ENCODE data around the gene ZNF362. TPM values are rescaled to one million over a fixed set of nuclear protein-coding genes. Genes with fewer than 3 reads are reported as not detected.

Gene ZNF362
- total and polyA plus RNA-seq, 2 experiments from 2014 or later, result 11.0 to 12.9 TPM

DNA sequence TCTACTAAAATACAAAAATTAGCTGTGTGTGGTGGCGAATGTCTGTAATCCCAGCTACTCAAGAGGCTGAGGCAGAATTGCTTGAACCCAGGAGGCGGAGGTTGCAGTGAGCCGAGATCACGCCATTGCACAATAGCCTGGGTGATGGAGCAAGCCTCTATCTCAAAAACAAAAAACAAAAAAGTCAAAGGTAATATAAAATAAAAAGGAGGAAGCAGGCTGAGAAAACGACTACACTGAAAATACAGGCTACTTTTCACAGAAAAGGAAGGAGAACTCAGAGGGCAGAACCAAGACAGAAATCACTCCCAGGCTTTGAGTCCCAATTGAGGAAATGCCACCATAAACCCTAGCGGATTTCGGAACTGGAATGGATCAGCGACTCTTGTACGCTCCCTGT lies 70.5 kb downstream of the ZNF362 start:
- no peaks in the 10 kb centered on the region for H3K27me3 ChIP-seq (ENCODE audit: insufficient read depth)
- no peak overlapping the region for H2AFZ ChIP-seq
- H3K4me1 Mint-ChIP-seq, result peaks cover 5% of the 10 kb centered on the region; the same call in 1 of the 3 replicates
- H3K9me3 Mint-ChIP-seq, result no peaks in the 10 kb centered on the region
- H3K4me1 ChIP-seq (ENCODE audit: insufficient read depth), result no peaks in the 10 kb centered on the region
- no peaks in the 10 kb centered on the region for H3K79me2 ChIP-seq (replicated peaks; ENCODE audit: insufficient read depth)
- no peak overlapping the region for H3K4me3 Mint-ChIP-seq
- no peak overlapping the region for H3K4me2 ChIP-seq
- no peak for DNase-seq (ENCODE audit: low spot score)
- no peaks in the 10 kb centered on the region for H3K36me3 ChIP-seq (ENCODE audit: insufficient read depth)
- H3F3A ChIP-seq (replicated peaks; ENCODE audit: low read depth), result no peaks in the 10 kb centered on the region
- ATAC-seq, result no peak
- peaks cover 11% of the 10 kb centered on the region for H3K27me3 Mint-ChIP-seq (ENCODE audit: insufficient read depth, low read depth, poor library complexity)
- H4K20me1 ChIP-seq (replicated peaks; ENCODE audit: insufficient read depth), result no peaks in the 10 kb centered on the region; the same call in 1 of the 2 replicates
- peaks cover 10% of the 10 kb centered on the region; the same call in 2 of the 3 replicates for H3K36me3 Mint-ChIP-seq (ENCODE audit: low read depth)
- H3K27ac Mint-ChIP-seq, result no peak overlapping the region
- no peak overlapping the region for H3K4me3 ChIP-seq
- H3K27ac ChIP-seq (ENCODE audit: low read depth), result no peak overlapping the region
- H3K9me2 ChIP-seq (ENCODE audit: insufficient read depth), result no peaks in the 10 kb centered on the region
- TF ChIP-seq, protein P1, sequence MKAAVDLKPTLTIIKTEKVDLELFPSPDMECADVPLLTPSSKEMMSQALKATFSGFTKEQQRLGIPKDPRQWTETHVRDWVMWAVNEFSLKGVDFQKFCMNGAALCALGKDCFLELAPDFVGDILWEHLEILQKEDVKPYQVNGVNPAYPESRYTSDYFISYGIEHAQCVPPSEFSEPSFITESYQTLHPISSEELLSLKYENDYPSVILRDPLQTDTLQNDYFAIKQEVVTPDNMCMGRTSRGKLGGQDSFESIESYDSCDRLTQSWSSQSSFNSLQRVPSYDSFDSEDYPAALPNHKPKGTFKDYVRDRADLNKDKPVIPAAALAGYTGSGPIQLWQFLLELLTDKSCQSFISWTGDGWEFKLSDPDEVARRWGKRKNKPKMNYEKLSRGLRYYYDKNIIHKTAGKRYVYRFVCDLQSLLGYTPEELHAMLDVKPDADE (IDR thresholded peaks at IDR 0.05), result no peak
- TF ChIP-seq, protein P2, sequence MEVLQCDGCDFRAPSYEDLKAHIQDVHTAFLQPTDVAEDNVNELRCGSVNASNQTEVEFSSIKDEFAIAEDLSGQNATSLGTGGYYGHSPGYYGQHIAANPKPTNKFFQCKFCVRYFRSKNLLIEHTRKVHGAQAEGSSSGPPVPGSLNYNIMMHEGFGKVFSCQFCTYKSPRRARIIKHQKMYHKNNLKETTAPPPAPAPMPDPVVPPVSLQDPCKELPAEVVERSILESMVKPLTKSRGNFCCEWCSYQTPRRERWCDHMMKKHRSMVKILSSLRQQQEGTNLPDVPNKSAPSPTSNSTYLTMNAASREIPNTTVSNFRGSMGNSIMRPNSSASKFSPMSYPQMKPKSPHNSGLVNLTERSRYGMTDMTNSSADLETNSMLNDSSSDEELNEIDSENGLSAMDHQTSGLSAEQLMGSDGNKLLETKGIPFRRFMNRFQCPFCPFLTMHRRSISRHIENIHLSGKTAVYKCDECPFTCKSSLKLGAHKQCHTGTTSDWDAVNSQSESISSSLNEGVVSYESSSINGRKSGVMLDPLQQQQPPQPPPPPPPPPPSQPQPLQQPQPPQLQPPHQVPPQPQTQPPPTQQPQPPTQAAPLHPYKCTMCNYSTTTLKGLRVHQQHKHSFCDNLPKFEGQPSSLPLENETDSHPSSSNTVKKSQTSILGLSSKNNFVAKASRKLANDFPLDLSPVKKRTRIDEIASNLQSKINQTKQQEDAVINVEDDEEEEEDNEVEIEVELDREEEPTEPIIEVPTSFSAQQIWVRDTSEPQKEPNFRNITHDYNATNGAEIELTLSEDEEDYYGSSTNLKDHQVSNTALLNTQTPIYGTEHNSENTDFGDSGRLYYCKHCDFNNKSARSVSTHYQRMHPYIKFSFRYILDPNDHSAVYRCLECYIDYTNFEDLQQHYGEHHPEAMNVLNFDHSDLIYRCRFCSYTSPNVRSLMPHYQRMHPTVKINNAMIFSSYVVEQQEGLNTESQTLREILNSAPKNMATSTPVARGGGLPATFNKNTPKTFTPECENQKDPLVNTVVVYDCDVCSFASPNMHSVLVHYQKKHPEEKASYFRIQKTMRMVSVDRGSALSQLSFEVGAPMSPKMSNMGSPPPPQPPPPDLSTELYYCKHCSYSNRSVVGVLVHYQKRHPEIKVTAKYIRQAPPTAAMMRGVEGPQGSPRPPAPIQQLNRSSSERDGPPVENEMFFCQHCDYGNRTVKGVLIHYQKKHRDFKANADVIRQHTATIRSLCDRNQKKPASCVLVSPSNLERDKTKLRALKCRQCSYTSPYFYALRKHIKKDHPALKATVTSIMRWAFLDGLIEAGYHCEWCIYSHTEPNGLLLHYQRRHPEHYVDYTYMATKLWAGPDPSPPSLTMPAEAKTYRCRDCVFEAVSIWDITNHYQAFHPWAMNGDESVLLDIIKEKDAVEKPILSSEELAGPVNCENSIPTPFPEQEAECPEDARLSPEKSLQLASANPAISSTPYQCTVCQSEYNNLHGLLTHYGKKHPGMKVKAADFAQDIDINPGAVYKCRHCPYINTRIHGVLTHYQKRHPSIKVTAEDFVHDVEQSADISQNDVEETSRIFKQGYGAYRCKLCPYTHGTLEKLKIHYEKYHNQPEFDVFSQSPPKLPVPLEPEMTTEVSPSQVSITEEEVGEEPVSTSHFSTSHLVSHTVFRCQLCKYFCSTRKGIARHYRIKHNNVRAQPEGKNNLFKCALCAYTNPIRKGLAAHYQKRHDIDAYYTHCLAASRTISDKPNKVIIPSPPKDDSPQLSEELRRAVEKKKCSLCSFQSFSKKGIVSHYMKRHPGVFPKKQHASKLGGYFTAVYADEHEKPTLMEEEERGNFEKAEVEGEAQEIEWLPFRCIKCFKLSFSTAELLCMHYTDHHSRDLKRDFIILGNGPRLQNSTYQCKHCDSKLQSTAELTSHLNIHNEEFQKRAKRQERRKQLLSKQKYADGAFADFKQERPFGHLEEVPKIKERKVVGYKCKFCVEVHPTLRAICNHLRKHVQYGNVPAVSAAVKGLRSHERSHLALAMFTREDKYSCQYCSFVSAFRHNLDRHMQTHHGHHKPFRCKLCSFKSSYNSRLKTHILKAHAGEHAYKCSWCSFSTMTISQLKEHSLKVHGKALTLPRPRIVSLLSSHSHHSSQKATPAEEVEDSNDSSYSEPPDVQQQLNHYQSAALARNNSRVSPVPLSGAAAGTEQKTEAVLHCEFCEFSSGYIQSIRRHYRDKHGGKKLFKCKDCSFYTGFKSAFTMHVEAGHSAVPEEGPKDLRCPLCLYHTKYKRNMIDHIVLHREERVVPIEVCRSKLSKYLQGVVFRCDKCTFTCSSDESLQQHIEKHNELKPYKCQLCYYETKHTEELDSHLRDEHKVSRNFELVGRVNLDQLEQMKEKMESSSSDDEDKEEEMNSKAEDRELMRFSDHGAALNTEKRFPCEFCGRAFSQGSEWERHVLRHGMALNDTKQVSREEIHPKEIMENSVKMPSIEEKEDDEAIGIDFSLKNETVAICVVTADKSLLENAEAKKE (CRISPR knock-in tag; IDR thresholded peaks at IDR 0.05), result no peak
- no peak for TF ChIP-seq EZH2 (IDR thresholded peaks at IDR 0.05; ENCODE audit: low read depth, unreplicated experiment)
- no peak for TF ChIP-seq JUNB (IDR thresholded peaks at IDR 0.05; ENCODE audit: unreplicated experiment)
- TF ChIP-seq, protein P3, sequence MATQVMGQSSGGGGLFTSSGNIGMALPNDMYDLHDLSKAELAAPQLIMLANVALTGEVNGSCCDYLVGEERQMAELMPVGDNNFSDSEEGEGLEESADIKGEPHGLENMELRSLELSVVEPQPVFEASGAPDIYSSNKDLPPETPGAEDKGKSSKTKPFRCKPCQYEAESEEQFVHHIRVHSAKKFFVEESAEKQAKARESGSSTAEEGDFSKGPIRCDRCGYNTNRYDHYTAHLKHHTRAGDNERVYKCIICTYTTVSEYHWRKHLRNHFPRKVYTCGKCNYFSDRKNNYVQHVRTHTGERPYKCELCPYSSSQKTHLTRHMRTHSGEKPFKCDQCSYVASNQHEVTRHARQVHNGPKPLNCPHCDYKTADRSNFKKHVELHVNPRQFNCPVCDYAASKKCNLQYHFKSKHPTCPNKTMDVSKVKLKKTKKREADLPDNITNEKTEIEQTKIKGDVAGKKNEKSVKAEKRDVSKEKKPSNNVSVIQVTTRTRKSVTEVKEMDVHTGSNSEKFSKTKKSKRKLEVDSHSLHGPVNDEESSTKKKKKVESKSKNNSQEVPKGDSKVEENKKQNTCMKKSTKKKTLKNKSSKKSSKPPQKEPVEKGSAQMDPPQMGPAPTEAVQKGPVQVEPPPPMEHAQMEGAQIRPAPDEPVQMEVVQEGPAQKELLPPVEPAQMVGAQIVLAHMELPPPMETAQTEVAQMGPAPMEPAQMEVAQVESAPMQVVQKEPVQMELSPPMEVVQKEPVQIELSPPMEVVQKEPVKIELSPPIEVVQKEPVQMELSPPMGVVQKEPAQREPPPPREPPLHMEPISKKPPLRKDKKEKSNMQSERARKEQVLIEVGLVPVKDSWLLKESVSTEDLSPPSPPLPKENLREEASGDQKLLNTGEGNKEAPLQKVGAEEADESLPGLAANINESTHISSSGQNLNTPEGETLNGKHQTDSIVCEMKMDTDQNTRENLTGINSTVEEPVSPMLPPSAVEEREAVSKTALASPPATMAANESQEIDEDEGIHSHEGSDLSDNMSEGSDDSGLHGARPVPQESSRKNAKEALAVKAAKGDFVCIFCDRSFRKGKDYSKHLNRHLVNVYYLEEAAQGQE (IDR thresholded peaks at IDR 0.05; ENCODE audit: unreplicated experiment), result no peak
- TF ChIP-seq EZH2phosphoT487 (IDR thresholded peaks at IDR 0.05; ENCODE audit: unreplicated experiment), result no peak
- TF ChIP-seq ZNF331 (CRISPR knock-in tag; IDR thresholded peaks at IDR 0.05; ENCODE audit: low read depth), result no peak
- TF ChIP-seq CREB1 (CRISPR knock-in tag; IDR thresholded peaks at IDR 0.05; ENCODE audit: low read depth), result no peak
- no peak for TF ChIP-seq ZNF114 (CRISPR knock-in tag; IDR thresholded peaks at IDR 0.05)
- no peak for TF ChIP-seq NANOG (IDR thresholded peaks at IDR 0.05; ENCODE audit: borderline replicate concordance)
- TF ChIP-seq, protein P4, sequence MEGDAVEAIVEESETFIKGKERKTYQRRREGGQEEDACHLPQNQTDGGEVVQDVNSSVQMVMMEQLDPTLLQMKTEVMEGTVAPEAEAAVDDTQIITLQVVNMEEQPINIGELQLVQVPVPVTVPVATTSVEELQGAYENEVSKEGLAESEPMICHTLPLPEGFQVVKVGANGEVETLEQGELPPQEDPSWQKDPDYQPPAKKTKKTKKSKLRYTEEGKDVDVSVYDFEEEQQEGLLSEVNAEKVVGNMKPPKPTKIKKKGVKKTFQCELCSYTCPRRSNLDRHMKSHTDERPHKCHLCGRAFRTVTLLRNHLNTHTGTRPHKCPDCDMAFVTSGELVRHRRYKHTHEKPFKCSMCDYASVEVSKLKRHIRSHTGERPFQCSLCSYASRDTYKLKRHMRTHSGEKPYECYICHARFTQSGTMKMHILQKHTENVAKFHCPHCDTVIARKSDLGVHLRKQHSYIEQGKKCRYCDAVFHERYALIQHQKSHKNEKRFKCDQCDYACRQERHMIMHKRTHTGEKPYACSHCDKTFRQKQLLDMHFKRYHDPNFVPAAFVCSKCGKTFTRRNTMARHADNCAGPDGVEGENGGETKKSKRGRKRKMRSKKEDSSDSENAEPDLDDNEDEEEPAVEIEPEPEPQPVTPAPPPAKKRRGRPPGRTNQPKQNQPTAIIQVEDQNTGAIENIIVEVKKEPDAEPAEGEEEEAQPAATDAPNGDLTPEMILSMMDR (conservative IDR thresholded peaks at IDR 0.05; ENCODE audit: low read depth in 2 of 2), result no peak
- no peak for TF ChIP-seq STAT1 (IDR thresholded peaks at IDR 0.05; ENCODE audit: unreplicated experiment)
- no peak for TF ChIP-seq POLR2AphosphoS5 (IDR thresholded peaks at IDR 0.05; ENCODE audit: low read depth)
